HG03575 (cell line): ENCODE data around the gene UBE2R2.
"Not testable (repeated sequence)": the region's sequence is repeated elsewhere in the genome, so short reads cannot be mapped to it uniquely, and the experiment has no call there.

ENCODE experiments used
- ATAC-seq: cut with Tn5 transposase; IDR thresholded peaks from one replicate; pipeline ENCODE4 v1.9.1; 2021; ENCODE audit not compliant: unreplicated experiment, insufficient number of reproducible peaks, low FRiP score; ENCODE audit errors: extremely low read depth

UBE2R2 gene

GRCh38 chr9:33816327-33817252 is at the start of gene UBE2R2:
Gene UBE2R2, plus strand, starts transcription at chr9:33817160. Its CDS starts 598 bp downstream, at chr9:33817758.
- no peak for ATAC-seq

GRCh38 chr9:33770156-33770880 is 46.6 kb upstream of the UBE2R2 start:
- ATAC-seq: not testable (repeated sequence)

- not testable (repeated sequence) for ATAC-seq
Measured at GRCh38 chr9:33773135-33773534, 43.8 kb upstream of the UBE2R2 start.

GRCh38 chr9:33774074-33774659 is 42.8 kb upstream of the UBE2R2 start:
- ATAC-seq: not testable (repeated sequence)

GRCh38 chr9:33776578-33776977 is 40.4 kb upstream of the UBE2R2 start:
- ATAC-seq: no peak

GRCh38 chr9:33778700-33779351 is 38.1 kb upstream of the UBE2R2 start:
- ATAC-seq: no peak

GRCh38 chr9:33780276-33780675 is 36.7 kb upstream of the UBE2R2 start:
- no peak for ATAC-seq

GRCh38 chr9:33781736-33782135 is 35.2 kb upstream of the UBE2R2 start:
- ATAC-seq: no peak

- no peak for ATAC-seq
Measured at GRCh38 chr9:33782395-33783152, 34.4 kb upstream of the UBE2R2 start.

GRCh38 chr9:33785914-33786313 is 31.0 kb upstream of the UBE2R2 start:
- ATAC-seq: no peak

GRCh38 chr9:33786681-33787080 is 30.3 kb upstream of the UBE2R2 start:
- ATAC-seq: no peak

GRCh38 chr9:33787839-33788238 is 29.1 kb upstream of the UBE2R2 start:
- ATAC-seq: no peak

- ATAC-seq: not testable (repeated sequence)
Measured at GRCh38 chr9:33789429-33789828, 27.5 kb upstream of the UBE2R2 start.

- ATAC-seq: no peak
Measured at GRCh38 chr9:33791117-33791516, 25.8 kb upstream of the UBE2R2 start.

- not testable (repeated sequence) for ATAC-seq
Measured at GRCh38 chr9:33793496-33793895, 23.5 kb upstream of the UBE2R2 start.

GRCh38 chr9:33794560-33794959 is 22.4 kb upstream of the UBE2R2 start:
- no peak for ATAC-seq

GRCh38 chr9:33795281-33795680 is 21.7 kb upstream of the UBE2R2 start, which contains the start of gene PRSS3:
Gene PRSS3, plus strand, starts transcription at chr9:33795561. Its CDS starts 13 bp downstream, at chr9:33795574.
- no peak for ATAC-seq

- ATAC-seq: no peak
Measured at GRCh38 chr9:33795819-33796218, 21.1 kb upstream of the UBE2R2 start.
